Measurements from ENCODE around the gene ARMH4. TPM values are rescaled to one million over a fixed set of nuclear protein-coding genes. Genes with fewer than 3 reads are reported as not detected.

Gene ARMH4
- total RNA-seq, 4 donors from 2014 or later, result 1.2 to 3.7 (median 2.0) TPM

DNA sequence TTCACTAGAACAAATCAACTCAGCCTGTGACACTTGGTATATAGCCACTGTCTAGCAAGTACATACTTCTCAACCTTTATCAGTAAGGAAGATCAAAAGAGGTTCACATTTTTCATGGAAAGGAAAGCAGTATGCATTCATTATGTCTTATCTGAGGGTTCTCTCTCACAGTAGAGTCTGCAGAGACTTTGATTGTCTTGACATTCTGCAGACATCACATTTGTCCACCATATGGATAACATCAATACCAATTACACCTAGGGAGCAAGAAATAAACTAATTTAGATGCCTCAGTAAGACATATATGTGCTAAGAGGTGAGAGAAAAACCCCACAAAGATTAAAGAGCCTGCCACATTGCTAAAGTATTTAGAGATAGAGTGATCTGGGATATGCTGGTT, 175.3 kb downstream of the ARMH4 start:
- intact Hi-C loops (cut with DNase I; ENCODE audit: low total_unique reads), result no loop called here
- DNase-seq (no peak), ATAC-seq (no peak)
- Histone ChIP-seq H3K27me3 (no peaks in the 10 kb centered on the region), H3K36me3 (no peaks in the 10 kb centered on the region), H3K9me3 (no peaks in the 10 kb centered on the region), H3K4me3 (no peak overlapping the region), H3K4me1 (no peaks in the 10 kb centered on the region), H3K27ac (no peak overlapping the region)
- in situ Hi-C loops (cut with MboI; ENCODE audit: low sequenced_read_pairs in 4 of 4), result no loop called here
- TF ChIP-seq POLR2A (IDR thresholded peaks at IDR 0.05), result no peak
- TF ChIP-seq, protein P1, sequence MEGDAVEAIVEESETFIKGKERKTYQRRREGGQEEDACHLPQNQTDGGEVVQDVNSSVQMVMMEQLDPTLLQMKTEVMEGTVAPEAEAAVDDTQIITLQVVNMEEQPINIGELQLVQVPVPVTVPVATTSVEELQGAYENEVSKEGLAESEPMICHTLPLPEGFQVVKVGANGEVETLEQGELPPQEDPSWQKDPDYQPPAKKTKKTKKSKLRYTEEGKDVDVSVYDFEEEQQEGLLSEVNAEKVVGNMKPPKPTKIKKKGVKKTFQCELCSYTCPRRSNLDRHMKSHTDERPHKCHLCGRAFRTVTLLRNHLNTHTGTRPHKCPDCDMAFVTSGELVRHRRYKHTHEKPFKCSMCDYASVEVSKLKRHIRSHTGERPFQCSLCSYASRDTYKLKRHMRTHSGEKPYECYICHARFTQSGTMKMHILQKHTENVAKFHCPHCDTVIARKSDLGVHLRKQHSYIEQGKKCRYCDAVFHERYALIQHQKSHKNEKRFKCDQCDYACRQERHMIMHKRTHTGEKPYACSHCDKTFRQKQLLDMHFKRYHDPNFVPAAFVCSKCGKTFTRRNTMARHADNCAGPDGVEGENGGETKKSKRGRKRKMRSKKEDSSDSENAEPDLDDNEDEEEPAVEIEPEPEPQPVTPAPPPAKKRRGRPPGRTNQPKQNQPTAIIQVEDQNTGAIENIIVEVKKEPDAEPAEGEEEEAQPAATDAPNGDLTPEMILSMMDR (IDR thresholded peaks at IDR 0.05 in 4 of 5, conservative IDR thresholded peaks at IDR 0.05 in 1 of 5), result no peak

DNA sequence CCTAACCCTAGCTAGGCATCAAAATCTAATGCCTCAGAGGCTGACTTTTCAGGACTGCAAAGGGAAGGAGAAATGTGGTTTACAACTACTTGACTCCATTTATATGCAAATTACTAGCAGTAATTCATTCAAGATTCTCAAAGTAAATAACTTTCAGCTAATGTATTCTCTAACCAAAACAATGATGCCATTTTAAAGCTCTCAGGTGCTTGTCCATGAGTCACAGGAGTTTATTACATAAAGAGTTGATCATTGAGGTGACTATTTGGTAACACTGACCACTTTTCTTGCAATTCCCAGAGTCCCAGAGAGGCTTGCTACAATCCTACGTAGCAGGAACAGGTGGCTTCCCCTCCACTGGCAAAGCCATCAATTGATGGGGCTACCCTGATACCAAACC, 177.1 kb downstream of the ARMH4 start:
- no peaks in the 10 kb centered on the region for H3K27me3 ChIP-seq
- no peaks in the 10 kb centered on the region for H3K4me1 ChIP-seq
- no peaks in the 10 kb centered on the region for H3K9me3 ChIP-seq
- DNase-seq, result no peak
- intact Hi-C loops (cut with DNase I; ENCODE audit: low total_unique reads), result no loop called here
- no peak overlapping the region for H3K4me3 ChIP-seq
- in situ Hi-C loops (cut with MboI; ENCODE audit: low sequenced_read_pairs in 4 of 4), result no loop called here
- ATAC-seq, result no peak
- H3K27ac ChIP-seq, result no peak overlapping the region
- no peaks in the 10 kb centered on the region for H3K36me3 ChIP-seq
- TF ChIP-seq, protein P1 (IDR thresholded peaks at IDR 0.05 in 4 of 5, conservative IDR thresholded peaks at IDR 0.05 in 1 of 5), result no peak
- TF ChIP-seq POLR2A (IDR thresholded peaks at IDR 0.05), result no peak

DNA sequence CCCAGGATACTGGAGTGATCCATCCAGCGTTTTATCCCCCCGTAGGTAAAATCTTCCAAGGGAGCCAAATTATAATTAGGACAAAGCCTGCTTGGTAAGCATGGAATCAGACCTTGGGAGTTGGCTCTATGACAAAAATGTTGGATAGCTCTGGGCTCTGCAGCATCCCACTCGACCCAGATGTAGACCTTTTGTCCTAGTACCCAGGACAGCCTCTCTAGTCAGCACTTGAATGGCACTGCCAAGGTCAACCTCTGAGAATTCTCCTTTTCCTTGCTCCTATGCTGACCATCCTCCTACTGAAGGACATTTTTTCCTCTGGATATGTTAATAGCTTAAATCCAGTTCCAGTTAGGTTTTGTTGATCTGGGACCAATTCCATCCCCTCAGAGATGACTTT, 181.4 kb downstream of the ARMH4 start:
- H3K4me1 ChIP-seq, result no peaks in the 10 kb centered on the region
- no peaks in the 10 kb centered on the region for H3K9me3 ChIP-seq
- H3K27me3 ChIP-seq, result no peaks in the 10 kb centered on the region
- no peak overlapping the region for H3K27ac ChIP-seq
- intact Hi-C loops (cut with DNase I; ENCODE audit: low total_unique reads) (no loop called here), in situ Hi-C loops (cut with MboI; ENCODE audit: low sequenced_read_pairs in 4 of 4) (no loop called here)
- H3K36me3 ChIP-seq, result no peaks in the 10 kb centered on the region
- H3K4me3 ChIP-seq, result no peak overlapping the region
- DNase-seq, result no peak
- TF ChIP-seq, protein P1 (IDR thresholded peaks at IDR 0.05 in 4 of 5, conservative IDR thresholded peaks at IDR 0.05 in 1 of 5), result no peak
- TF ChIP-seq POLR2A (IDR thresholded peaks at IDR 0.05), result no peak
- no peak for ATAC-seq

DNA sequence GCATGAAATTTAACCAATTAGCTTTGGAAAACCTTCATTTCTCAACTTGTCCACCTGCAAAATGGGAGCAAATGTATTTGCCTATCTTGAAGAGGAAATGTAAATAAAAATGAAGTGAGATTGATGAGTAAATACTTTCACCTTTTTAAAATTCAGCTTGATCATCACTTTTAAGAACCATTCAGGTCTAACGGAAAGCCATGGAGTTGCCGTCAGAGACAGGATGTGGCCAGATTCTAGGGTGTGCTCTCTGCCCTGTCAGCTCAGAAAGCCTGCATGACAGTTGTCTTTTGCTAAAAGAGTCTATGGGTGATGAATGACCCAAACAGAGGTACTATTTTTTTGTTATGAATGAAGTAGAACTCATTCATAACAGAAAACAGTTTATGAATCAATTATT, 181.8 kb downstream of the ARMH4 start:
- intact Hi-C loops (cut with DNase I; ENCODE audit: low total_unique reads), result no loop called here
- no peak overlapping the region for H3K4me3 ChIP-seq
- H3K27ac ChIP-seq, result no peak overlapping the region
- DNase-seq (no peak), ATAC-seq (no peak)
- in situ Hi-C loops (cut with MboI; ENCODE audit: low sequenced_read_pairs in 4 of 4), result no loop called here
- TF ChIP-seq POLR2A (IDR thresholded peaks at IDR 0.05), result no peak
- TF ChIP-seq, protein P1 (IDR thresholded peaks at IDR 0.05 in 4 of 5, conservative IDR thresholded peaks at IDR 0.05 in 1 of 5), result no peak
- no peaks in the 10 kb centered on the region for H3K4me1 ChIP-seq
- no peaks in the 10 kb centered on the region for H3K9me3 ChIP-seq
- H3K36me3 ChIP-seq, result no peaks in the 10 kb centered on the region
- H3K27me3 ChIP-seq, result no peaks in the 10 kb centered on the region

DNA sequence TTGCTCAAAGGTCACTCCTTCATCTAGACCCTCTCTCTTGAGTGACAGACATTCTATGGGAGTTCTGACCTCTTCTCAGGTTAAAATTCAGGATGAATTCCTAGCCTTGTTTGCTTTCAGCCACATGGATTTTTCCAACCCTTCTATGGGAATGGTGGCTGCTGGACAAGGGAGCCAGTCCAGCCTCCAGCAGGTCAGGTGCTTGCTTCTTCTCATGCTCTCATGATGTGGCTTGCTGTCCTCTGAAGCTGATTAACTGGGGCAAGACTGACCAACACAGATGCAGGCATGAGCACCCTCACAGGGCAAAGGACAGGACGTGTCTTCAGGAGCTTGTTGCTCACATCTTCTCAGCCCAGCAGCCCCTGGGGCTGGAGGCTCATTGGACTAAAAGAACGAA, 188.9 kb downstream of the ARMH4 start:
- ATAC-seq (no peak), DNase-seq (no peak)
- intact Hi-C loops (cut with DNase I; ENCODE audit: low total_unique reads) (no loop called here), in situ Hi-C loops (cut with MboI; ENCODE audit: low sequenced_read_pairs in 4 of 4) (no loop called here)
- H3K36me3 ChIP-seq, result no peaks in the 10 kb centered on the region
- TF ChIP-seq POLR2A (IDR thresholded peaks at IDR 0.05), result no peak
- TF ChIP-seq, protein P1 (IDR thresholded peaks at IDR 0.05 in 4 of 5, conservative IDR thresholded peaks at IDR 0.05 in 1 of 5), result no peak
- no peaks in the 10 kb centered on the region for H3K9me3 ChIP-seq
- no peaks in the 10 kb centered on the region for H3K27me3 ChIP-seq
- H3K27ac ChIP-seq, result no peak overlapping the region
- no peaks in the 10 kb centered on the region for H3K4me1 ChIP-seq
- H3K4me3 ChIP-seq, result no peak overlapping the region
